Spleen (tissue), 7 donors: ENCODE data around the gene FUT9.

ENCODE experiments used
- POLR2A ChIP-seq, 3 donors: fragments of 450-650 bp; IDR thresholded peaks; one replicate each; pipeline ENCODE4 v1.5.1; 2017; ENCODE audit warnings: antibody characterized with exemption in 3 of 3, mild to moderate bottlenecking in 1 of 3
- TF ChIP-seq, protein P1 (sequence below), 11 experiments: fragments of 200-600 bp in 7 of 11; fragments of 450-650 bp in 4 of 11; sonication (generic) in 4 of 11; IDR thresholded peaks in 8 of 11; conservative IDR thresholded peaks in 3 of 11; 1 replicate in 7 of 11; 2 replicates in 4 of 11; pipeline versions ENCODE4 v1.4.0 to v1.8.0; 2016 to 2021; ENCODE audit warnings: antibody characterized with exemption in 11 of 11, inconsistent platforms in 4 of 11, mild to moderate bottlenecking in 1 of 11
- donor health status: DM: no; HTN: no; CAD: no; lungs with moderate emphysema.
- donor health status: DM: no; HTN: no; CAD: no.
- donor health status: DM: no; HTN: no; CAD: no.

DNA sequence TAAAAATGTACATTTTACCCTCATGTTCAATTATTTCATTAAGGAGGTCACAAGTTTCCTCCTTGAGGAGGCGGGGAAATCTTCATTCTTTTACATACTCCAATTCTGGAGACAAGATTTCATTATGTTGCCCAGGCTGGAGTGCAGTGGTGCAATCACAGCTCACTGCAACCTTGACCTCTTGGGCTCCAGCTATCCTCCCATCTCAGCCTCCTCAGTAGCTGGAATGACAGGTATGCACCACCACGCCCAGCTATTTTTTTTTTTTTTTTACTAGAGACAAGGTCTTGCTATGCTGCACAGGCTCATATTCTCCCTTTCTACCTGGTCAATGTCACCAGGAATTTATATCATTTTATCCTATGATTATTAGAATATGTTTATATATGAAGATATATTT is 85.8 kb downstream of the FUT9 start:
- TF ChIP-seq, protein P1, sequence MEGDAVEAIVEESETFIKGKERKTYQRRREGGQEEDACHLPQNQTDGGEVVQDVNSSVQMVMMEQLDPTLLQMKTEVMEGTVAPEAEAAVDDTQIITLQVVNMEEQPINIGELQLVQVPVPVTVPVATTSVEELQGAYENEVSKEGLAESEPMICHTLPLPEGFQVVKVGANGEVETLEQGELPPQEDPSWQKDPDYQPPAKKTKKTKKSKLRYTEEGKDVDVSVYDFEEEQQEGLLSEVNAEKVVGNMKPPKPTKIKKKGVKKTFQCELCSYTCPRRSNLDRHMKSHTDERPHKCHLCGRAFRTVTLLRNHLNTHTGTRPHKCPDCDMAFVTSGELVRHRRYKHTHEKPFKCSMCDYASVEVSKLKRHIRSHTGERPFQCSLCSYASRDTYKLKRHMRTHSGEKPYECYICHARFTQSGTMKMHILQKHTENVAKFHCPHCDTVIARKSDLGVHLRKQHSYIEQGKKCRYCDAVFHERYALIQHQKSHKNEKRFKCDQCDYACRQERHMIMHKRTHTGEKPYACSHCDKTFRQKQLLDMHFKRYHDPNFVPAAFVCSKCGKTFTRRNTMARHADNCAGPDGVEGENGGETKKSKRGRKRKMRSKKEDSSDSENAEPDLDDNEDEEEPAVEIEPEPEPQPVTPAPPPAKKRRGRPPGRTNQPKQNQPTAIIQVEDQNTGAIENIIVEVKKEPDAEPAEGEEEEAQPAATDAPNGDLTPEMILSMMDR (IDR thresholded peaks at IDR 0.05 in 8 of 11, conservative IDR thresholded peaks at IDR 0.05 in 3 of 11), result no peak
- TF ChIP-seq POLR2A (IDR thresholded peaks at IDR 0.05), result no peak
